Measurements from ENCODE around the gene CEACAM1.
"Not testable (repeated sequence)": the region's sequence is repeated elsewhere in the genome, so short reads cannot be mapped to it uniquely, and the experiment has no call there.

CEACAM1 gene

DNA sequence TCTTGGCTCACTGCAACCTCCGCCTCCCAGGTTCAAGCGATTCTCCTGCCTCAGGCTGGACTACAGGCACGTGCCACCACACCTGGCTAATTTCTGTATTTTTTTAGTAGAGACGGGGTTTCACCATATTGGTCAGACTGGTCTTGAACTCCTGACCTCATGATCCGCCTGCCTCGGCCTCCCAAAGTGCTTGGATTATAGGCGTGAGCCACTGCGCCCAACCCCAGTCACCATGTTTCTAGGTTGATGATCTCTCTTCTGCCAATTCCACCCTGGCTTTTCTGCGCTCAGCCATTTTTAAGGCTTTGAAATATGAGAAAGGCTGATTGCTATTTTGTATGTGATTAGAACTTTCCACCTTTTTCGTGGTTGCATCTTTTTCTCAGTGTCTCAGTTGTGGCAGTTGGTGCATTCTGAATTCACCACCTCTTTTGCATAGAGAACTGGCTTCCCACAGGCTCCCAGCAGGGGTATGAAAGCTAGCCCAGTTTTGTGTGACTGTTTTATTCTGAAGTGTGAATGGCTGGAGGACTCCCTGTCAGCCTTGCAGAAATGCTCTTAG, 15.5 kb downstream of the CEACAM1 start:
- no peak for DNase-seq (ENCODE audit: low read depth in 4 of 4, low spot score in 1 of 4)

DNA sequence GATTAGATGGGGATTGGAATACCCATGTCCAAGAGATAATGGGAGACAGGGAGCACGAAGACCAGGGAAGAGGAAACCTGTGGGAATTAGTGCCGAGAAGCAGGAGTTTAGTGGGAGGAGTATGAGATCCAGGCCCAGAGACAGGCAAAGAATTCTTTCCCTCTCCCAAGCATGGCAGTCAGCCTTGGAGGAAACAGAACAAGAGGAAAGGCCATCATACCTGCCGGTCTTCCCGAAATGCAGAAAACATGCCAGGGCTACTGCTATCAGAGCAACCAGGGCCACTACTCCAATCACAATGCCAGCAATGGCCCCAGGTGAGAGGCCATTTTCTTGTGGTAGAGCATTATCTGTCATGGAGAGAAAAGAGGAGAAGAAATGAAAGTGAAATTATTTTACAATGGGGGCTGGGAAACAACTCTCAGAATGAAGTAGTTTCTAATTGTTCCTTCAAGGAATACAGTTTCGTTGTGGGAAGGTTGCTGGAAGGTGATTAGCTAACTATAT, 16.1 kb downstream of the CEACAM1 start:
- DNase-seq (ENCODE audit: low read depth in 4 of 4, low spot score in 1 of 4) = no peak

DNA sequence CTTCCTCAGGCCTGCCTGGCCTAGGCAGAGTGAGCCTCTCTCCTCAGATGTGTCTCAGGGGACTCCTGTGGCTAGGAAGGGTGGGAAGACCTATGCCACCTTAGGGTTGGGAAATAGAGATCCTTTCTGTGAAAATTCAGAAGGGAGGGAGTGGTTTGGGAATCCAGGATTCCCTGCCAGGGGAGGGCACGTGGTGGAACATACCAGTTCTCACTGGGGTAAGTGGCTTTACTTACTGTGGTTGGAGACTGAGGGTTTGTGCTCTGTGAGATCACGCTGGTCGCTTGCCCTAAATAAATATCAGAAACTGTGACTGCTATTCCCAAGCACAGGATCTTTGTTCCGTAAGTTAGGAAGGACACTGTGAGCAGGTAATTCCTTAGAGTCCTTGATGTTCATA, 16.9 kb downstream of the CEACAM1 start:
- DNase-seq (ENCODE audit: low read depth in 4 of 4, low spot score in 1 of 4) = no peak

DNA sequence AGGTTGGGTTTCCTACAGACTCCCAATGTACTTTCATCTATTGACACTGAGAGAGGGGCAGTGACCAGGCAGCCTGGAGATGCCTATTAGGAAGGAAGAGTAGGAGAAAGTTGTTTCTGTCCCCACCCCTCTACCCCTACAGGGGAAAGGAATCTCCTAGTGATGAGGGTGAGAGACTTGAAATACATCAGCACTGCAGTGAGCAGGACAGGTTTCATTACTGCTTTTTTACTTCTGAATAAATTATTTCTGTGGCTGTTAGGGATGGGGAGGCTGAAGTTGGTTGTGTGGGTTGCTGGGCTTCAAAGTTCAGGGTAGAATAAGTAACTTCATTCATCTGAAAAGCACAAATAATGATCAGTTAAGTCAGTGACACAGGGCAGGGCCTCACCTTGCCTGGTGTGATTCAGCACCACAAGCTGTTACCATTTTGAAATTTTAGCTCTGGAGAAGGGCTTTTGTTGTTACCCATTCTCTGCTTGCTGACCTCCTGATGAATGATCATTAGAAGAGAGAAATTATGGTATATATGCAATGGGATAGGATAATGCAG, 19.3 kb downstream of the CEACAM1 start:
- no peak for DNase-seq (ENCODE audit: low read depth in 4 of 4, low spot score in 1 of 4)

DNA sequence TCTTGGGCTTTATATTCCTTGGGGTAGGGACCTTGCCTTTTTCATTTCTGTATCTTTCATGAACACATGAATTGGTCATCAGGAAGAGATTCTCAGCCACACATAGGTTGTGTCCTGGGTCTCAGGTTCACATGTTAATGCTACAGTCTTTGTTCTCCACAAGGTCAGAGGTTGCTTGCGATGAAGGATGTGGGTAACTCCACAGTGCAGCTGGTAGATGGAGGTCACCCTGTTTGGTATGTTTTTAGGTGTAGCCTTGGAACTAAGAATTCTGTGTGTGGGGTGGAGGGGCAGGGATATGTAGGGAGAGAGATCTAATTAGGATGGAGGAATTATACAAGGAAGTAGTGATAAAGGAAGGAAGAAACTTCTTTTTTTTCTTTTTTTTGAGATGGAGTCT, 23.2 kb downstream of the CEACAM1 start:
- DNase-seq (ENCODE audit: low read depth in 4 of 4, low spot score in 1 of 4) = no peak

DNA sequence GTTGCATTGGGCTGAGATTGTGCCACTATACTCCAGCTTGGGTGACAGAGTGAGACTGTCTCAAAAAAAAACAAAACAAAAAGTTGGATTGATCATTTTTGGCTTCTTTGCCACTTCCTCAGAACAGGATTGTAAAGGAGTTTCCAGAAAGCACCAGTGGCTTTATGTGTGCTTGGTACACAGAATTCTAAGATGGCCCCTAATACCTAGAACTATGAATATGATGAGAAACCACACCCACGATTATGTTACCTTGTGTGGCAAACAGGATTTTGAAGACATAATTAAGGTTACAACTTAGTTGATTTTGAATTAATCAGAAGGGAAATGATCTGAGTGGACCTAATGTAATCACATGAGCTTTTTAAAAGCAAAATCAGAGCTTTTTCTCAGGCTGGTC, 26.5 kb downstream of the CEACAM1 start:
- DNase-seq (ENCODE audit: low read depth in 4 of 4, low spot score in 1 of 4) = no peak

DNA sequence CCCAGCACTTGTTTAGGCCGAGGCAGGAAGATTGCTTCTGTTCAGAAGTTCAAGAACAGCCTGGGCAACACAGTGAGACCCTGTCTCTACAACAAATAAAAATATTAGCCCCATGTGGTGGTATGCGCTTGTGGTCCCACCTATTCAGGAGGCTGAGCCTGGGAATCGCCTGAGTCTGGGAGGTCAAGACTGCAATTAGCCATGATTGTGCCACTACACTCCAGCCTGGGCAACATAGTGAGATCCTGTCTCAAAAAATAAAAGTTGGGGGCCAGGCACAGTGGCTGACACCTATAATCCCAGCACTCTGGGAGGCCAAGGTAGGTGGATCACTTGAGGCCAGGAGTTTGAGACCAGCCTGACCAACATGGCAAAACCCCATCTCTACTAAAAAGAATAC, 27.0 kb downstream of the CEACAM1 start:
- DNase-seq (ENCODE audit: low read depth in 4 of 4, low spot score in 1 of 4) = not testable (repeated sequence)

DNA sequence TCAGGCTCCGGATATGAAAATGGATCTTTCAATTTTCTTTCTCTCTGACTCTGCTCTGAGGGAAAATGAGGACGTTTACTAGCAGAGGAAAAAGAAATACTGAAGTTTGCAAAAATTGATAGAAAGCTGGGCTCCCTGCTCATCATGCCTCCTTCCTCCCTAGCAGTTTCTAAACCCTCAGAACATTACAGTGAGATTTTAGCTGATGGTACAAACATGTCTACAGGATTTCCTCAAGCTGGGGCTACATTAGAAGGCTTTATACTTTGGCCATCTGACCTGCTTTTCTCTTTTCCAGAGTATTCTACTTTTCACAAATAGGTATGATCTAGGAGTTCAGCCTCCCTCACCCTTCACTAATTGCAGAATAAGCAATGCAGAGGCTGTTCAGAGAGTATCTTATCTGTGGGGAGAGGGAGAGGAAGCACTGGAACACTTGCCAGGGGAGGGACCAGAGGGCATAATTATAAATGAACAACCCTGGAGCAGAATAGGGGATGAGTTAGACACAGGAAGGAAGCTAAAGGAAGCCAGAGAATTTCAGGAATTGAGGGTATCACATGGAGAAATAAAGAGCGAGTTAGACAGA, 30.0 kb downstream of the CEACAM1 start:
- no peak for DNase-seq (ENCODE audit: low read depth in 4 of 4, low spot score in 1 of 4)

DNA sequence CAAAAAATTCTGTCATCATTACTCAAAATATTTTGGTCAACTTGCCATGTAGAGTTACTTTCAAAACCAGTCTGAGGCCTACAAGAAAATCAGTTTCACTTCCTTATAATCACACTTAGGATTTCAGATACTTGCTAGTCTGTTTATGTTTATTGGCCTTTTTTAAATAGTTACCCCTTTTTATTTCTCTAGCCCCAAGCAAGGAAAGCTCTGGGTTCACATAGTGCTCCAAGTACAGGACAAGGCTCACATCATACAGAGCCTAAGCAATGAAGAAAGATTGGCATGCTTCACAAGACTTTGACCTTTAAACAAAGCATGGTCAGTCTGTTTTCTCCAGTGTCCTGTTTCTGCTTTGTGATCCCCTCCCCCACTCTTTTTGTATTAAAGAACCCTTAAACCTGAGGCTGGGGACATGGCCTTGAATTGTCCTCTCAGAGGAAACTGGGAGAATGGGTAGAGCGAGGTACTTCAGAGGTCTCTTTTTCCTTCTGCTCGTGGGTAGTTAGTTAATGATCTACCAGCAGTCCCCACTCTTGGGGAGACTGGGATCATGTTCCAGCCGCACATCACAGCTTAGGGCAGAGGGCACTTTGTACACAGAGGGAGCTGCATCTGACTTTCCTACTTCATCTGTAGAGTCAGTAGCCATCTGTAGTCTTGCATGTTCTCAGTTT, 30.7 kb downstream of the CEACAM1 start:
- no peak for DNase-seq (ENCODE audit: low read depth in 4 of 4, low spot score in 1 of 4)

DNA sequence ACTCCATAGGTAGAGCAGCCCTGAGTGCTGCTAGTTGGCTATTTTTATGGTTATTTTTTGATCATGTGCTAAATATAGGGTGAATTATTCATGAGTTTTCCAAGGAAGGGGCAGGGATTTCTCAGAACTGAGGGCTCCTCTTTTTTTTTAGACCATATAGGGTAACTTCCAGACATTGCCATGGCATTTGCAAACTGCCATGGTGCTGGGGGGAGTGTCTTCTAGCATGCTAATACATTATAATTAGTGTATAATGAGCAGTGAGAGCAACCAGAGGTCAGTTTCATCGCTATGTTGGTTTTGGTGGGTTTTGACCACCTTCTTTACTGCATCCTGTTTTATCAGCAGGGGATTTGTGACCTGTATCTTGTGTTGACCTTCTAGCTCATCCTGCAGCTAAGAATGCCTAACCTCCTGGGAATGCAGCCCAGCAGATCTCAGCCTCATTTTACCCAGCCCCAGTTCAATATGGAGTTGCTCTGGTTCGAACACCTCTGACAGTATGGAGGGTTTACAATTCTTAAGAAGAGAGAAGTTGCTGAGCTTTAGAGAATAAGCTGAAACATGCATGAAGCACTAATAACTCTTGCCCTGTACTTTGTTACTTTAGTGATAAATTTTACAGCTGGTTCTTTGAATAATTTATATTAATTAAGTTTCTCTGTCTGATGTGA, 31.7 kb downstream of the CEACAM1 start:
- no peak for DNase-seq (ENCODE audit: low read depth in 4 of 4, low spot score in 1 of 4)

DNA sequence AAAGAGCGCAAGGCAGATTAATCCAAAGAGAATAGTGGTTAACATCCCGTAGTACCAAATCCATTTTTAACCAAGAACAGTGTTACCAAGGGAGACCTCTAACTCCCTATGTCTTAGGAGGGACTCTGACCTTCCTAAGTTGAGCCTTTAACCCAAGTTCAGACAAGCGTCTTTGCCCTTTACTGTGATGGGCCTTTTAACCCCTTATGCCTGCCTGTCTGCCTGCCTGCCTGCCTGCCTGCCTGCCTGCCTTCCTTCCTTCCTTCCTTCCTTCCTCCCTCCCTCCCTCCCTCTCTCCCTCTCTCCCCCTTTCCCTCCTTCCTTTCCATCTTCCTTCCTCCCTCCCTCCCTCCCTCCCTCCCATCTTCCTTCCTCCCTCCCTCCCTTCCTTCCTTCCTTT, 32.6 kb downstream of the CEACAM1 start:
- DNase-seq (ENCODE audit: low read depth in 4 of 4, low spot score in 1 of 4) = no peak

DNA sequence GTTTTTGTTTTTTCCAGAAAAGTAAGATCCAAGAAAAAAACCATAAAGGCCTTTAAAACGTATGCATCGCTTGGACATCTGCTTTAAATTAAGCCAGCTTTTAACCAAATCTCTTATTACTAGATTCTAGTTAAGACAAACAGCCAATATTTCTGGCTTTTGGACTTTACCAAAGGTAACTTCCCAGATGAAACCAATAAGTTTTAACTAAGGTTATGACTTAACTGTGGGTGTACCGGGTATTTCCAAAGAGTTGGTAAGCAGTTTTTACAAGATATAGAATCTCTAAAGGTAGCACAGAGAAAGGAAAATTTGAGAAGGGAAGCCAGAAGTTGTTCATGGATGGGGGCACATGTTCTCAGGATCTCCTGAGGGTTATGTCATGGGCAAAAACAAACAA, 34.0 kb downstream of the CEACAM1 start:
- DNase-seq (ENCODE audit: low read depth in 4 of 4, low spot score in 1 of 4) = no peak

DNA sequence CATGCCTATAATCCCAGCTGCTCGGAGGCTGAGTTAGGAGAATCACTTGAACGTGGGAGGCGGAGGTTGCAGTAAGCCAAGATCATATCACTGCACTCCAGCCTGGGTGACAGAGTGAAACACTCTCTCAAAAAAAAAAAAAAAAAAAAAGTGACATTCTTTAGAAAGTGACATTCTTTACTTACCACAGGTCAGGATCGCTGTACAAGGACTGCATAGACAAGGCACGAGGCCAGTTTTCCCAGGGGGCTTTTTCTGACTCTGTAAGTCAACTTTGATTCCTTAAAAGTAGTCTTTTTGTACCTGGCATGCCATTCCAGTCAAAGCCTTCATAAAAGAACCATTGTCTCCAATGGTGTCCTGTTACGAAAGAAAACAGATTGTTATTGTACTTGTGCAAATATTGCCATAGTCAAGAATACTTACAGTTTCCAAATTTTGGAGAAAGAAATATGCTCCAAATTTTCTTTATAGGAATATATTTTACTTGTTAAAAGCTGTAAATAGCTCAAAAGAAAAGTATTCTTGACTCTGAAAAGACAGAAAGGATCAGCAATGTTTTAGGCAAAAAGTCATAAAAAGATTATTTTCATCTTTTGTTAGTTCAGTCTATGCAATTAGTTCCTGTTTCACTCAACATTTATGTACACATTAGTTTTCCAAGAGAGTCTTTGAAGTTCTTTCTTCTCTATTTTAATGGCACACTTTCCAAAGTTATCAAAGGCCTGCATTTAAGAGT, 39.3 kb downstream of the CEACAM1 start:
- DNase-seq (ENCODE audit: low read depth in 4 of 4, low spot score in 1 of 4) = no peak

DNA sequence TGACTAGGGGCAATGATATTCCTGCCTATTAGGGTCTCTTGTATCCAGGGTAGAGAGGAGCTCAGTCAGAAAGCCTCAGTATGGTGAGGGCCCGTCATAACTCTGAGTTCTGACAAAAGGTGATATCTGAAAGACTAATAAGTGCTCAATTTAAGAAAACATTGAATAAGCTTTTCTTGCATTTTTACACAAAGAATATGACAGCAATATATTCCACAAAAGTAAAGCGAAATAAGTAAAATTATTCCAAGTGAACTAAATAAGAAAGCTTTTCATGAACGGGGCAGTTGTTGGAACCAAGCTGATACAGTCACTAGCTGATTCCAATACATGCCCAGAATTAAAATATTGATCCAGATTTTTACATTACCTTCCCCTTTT, 40.5 kb downstream of the CEACAM1 start:
- no peak for DNase-seq (ENCODE audit: low read depth in 4 of 4, low spot score in 1 of 4)

DNA sequence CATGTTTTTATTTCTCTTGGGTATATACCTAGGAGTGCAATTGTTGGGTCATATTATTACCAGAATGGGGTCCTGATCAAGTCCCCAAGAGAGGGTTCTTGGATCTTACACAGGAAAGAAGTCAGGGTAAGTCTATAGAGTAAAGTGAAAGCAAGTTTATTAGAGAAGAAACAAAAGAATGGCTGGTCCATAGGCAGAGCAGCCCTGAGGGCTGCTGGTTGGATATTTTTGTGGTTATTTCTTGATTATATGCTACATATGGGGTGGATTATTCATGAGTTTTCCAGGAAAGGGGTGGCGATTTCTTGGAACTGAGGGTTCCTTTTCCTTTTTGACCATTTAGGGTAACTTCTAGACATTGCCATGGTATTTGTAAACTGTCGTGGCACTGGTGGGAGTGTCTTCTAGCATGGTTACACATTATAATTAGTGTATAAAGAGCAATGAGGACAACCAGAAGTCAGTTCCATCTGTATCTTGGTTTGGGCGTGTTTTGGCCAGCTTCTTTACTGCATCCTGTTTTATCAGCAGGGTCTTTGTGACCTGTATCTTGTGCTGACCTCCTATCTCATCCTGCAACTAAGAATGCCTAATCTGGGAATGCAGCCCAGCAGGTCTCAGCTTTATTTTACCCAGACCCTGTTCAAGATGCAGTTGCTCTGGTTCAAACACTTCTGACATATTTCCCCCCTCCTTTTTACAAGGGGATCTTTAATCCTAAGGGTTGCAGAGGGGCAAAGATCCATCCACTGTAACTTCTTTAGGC, 41.1 kb downstream of the CEACAM1 start:
- DNase-seq (ENCODE audit: low read depth in 4 of 4, low spot score in 1 of 4) = no peak

DNA sequence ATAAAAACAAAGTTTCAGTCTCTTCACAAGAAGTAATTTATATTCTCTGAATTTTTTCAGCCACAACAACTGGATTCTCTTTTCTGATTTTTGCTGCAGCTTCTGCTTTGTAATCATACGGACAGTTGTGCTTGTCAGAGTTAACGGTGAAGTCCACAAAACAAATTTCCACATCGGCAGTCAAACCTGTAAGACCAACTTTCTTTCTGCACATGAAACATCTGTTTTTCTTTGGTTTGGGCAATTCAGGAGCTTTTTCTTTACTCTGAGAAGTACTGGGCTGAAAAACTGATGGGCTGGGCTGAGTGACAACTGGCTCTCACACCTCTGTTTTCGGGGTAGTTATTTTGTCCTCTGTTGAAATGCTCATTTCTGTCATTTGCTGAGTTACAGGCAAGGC, 43.2 kb downstream of the CEACAM1 start:
- not testable (repeated sequence) for DNase-seq (ENCODE audit: low read depth in 4 of 4, low spot score in 1 of 4)

DNA sequence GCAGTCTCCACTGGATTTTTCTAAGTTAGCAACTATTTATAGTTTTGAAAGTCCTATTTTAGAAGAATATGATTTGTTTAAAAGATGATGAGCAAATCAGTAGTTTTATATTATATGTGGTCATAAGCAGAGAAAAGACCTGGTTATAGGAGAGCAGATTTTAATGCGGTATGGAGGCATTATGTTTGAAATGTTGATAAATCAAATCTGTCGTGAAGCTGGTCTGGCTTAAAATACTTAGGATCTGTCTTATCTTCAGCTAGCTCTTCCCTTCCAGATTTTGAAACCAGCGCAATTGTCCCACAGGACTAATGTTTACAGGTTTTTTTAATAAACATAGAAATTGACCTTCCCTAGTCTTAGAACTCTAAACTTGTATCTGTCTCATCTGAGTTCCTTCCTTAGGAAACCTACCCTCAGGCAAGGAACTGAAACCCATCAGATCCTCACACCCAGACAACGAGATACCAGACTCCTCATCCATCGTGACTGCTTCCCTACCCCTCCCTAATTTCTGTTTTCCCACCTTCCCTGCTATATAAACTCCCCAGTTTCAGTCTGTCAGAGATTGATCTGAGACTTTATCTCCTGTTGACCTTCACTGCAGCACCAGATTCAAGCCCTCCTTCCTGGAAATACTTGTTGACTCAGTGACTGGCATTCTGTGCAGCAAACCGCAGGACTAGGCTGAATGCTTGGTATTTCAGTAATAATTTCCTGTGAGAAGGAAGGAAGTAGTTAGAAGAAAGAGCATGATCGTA, 47.8 kb downstream of the CEACAM1 start:
- DNase-seq (ENCODE audit: low read depth in 4 of 4, low spot score in 1 of 4) = no peak

DNA sequence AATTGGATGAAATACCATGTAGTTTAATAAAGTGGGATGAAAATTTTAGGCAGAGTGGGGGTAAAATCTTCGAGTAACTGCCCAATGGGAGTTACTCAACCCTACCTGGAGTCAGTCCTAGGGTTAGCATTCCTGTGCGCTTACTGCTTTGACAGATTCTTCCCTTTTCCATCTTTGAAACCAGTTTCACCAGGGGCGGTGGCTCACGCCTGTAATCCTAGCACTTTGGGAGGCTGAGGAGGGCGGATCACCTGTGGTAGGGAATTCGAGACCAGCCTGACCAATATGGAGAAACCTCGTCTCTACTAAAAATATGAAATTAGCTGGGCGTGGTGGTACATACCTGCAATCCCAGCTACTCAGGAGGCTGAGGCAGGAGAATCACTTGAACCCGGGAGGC, 48.5 kb downstream of the CEACAM1 start:
- DNase-seq (ENCODE audit: low read depth in 4 of 4, low spot score in 1 of 4) = no peak

DNA sequence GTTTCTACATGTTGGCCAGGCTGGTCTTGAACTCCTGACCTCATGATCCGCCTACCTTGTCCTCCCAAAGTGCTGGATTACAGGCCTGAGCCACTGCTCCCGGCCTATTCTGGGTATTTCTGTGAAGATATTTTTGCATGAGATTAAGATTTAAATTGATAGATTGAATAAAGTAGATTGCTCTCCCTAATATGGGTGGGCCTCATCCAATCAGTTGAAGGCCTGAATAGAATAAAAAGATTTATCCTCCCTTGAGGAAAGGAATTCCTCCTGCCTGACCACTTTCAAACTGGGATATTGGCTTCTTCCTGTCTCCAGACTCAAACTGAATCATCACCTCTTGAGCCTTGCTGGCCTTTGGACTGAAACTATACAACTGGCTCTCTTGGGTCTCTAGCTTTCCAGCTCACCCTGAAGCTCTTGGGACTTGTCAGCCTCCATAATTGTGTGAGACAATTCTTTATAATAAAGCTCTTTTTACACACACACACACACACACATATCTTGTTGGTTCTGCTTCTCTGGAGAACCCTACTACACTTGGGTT, 49.4 kb downstream of the CEACAM1 start:
- DNase-seq (ENCODE audit: low read depth in 4 of 4, low spot score in 1 of 4) = no peak
